NCI-H1694 treated with DMSO at 0.1 percent for 48 hours (cell line): ENCODE data around the gene APLF.
A peak's percentile ranks its signal among the peaks of the same experiment; 100 is the strongest.
"Not testable (repeated sequence)": the region's sequence is repeated elsewhere in the genome, so short reads cannot be mapped to it uniquely, and the experiment has no call there.

ENCODE experiments used
- DNase-seq: peaks from one replicate; lab custom pipeline; 2025; lab: John Stamatoyannopoulos, UW

The APLF gene

GRCh38 chr2:68579689-68580088 lies 112.3 kb downstream of the APLF start:
- DNase-seq, result no peak

- no peak for DNase-seq
Measured at GRCh38 chr2:68588589-68588988, 121.2 kb downstream of the APLF start.

GRCh38 chr2:68589963-68590362 lies 122.6 kb downstream of the APLF start:
- no peak for DNase-seq

- no peak for DNase-seq
Measured at GRCh38 chr2:68590702-68591101, 123.3 kb downstream of the APLF start.

- DNase-seq, result no peak
Measured at GRCh38 chr2:68591225-68591624, 123.8 kb downstream of the APLF start.

- DNase-seq, result no peak
Measured at GRCh38 chr2:68594041-68594440, 126.7 kb downstream of the APLF start.

GRCh38 chr2:68594674-68595492 lies 127.5 kb downstream of the APLF start:
- peak; percentile 17 for DNase-seq

- DNase-seq, result not testable (repeated sequence)
Measured at GRCh38 chr2:68595493-68595785, 128.1 kb downstream of the APLF start.

- DNase-seq, result not testable (repeated sequence)
Measured at GRCh38 chr2:68600495-68600894, 133.1 kb downstream of the APLF start.

- DNase-seq, result no peak
Measured at GRCh38 chr2:68603059-68603458, 135.7 kb downstream of the APLF start.

GRCh38 chr2:68604077-68604476 lies 136.7 kb downstream of the APLF start:
- no peak for DNase-seq

- DNase-seq, result no peak
Measured at GRCh38 chr2:68605939-68606338, 138.6 kb downstream of the APLF start.

GRCh38 chr2:68606759-68607158 lies 139.4 kb downstream of the APLF start:
- no peak for DNase-seq

GRCh38 chr2:68607837-68608236 lies 140.5 kb downstream of the APLF start:
- DNase-seq, result no peak

GRCh38 chr2:68612765-68613519 lies 145.6 kb downstream of the APLF start:
- DNase-seq, result no peak

- DNase-seq, result no peak
Measured at GRCh38 chr2:68620772-68621171, 153.4 kb downstream of the APLF start.

GRCh38 chr2:68623820-68624219 lies 156.4 kb downstream of the APLF start:
- DNase-seq, result no peak

- DNase-seq, result no peak
Measured at GRCh38 chr2:68627615-68628014, 160.2 kb downstream of the APLF start.
